Spleen (tissue), 13 donors: ENCODE measurements around the gene MIER3. TPM values are rescaled to one million over a fixed set of nuclear protein-coding genes. Genes with fewer than 3 reads are reported as not detected.

Experiments
- DNase-seq: peaks from one replicate; pipeline ENCODE4 v3.0.0-alpha.2; 2020
- H3K27ac ChIP-seq, 8 donors: fragments of 200-600 bp; sonication (generic) in 7 of 8; 1 replicate in 4 of 8; 2 replicates in 4 of 8; pipeline versions ENCODE4 v1.5.0 to v1.8.0; 2016 to 2021; ENCODE audit warnings: inconsistent platforms in 4 of 8, mild to moderate bottlenecking in 4 of 8, moderate library complexity in 1 of 8
- H3K27me3 ChIP-seq, 7 donors: fragments of 200-600 bp; sonication (generic) in 6 of 7; replicated peaks in 1 of 7; 1 replicate in 4 of 7; 2 replicates in 3 of 7; pipeline versions ENCODE4 v1.5.0 to v1.8.0; 2016 to 2021; ENCODE audit warnings: inconsistent platforms in 3 of 7, mild to moderate bottlenecking in 1 of 7
- H3K36me3 ChIP-seq, 6 donors: fragments of 200-600 bp; sonication (generic) in 5 of 6; 1 replicate in 4 of 6; 2 replicates in 2 of 6; pipeline versions ENCODE4 v1.5.0 to v1.8.0; 2016 to 2021; ENCODE audit warnings: inconsistent platforms in 2 of 6
- H3K4me1 ChIP-seq, 6 donors: fragments of 200-600 bp; sonication (generic) in 5 of 6; 1 replicate in 3 of 6; 2 replicates in 3 of 6; pipeline versions ENCODE4 v1.5.0 to v1.8.0; 2016 to 2021; ENCODE audit warnings: inconsistent platforms in 3 of 6
- H3K4me3 ChIP-seq, 8 donors: fragments of 200-600 bp; sonication (generic) in 7 of 8; 1 replicate in 4 of 8; 2 replicates in 4 of 8; pipeline versions ENCODE4 v1.5.0 to v1.8.0; 2016 to 2021; ENCODE audit warnings: inconsistent platforms in 4 of 8, mild to moderate bottlenecking in 4 of 8, moderate library complexity in 2 of 8
- H3K9me3 ChIP-seq, 8 donors: fragments of 200-600 bp; sonication (generic) in 7 of 8; 1 replicate in 4 of 8; 2 replicates in 4 of 8; pipeline versions ENCODE4 v1.5.0 to v1.8.0; 2016 to 2021; ENCODE audit warnings: inconsistent platforms in 4 of 8
- CTCF ChIP-seq, 11 experiments: fragments of 200-600 bp in 7 of 11; fragments of 450-650 bp in 4 of 11; sonication (generic) in 4 of 11; IDR thresholded peaks in 8 of 11; conservative IDR thresholded peaks in 3 of 11; 1 replicate in 7 of 11; 2 replicates in 4 of 11; pipeline versions ENCODE4 v1.4.0 to v1.8.0; 2016 to 2021; ENCODE audit warnings: antibody characterized with exemption in 11 of 11, inconsistent platforms in 4 of 11, mild to moderate bottlenecking in 1 of 11
- POLR2A ChIP-seq, 3 donors: fragments of 450-650 bp; IDR thresholded peaks; one replicate each; pipeline ENCODE4 v1.5.1; 2017; ENCODE audit warnings: antibody characterized with exemption in 3 of 3, mild to moderate bottlenecking in 1 of 3
- POLR2AphosphoS5 ChIP-seq, 3 donors: sonication (generic); formaldehyde crosslinking; IDR thresholded peaks; one replicate each; pipeline ENCODE4 v1.5.1; 2017; ENCODE audit warnings: antibody characterized with exemption in 3 of 3
- WGBS, 5 donors: extraction: QIAGEN DNeasy Blood & Tissue Kit in 3 of 5; methylation state at CpG; one replicate each; pipeline versions ENCODE4 v1.1.5 to v1.1.7; 2013 to 2018; 5-methylcytosine and 5-hydroxymethylcytosine counted together
- intact Hi-C: fragments of 100-400 bp; cut with DNase I; formaldehyde crosslinking; loops from one replicate; pipeline ENCODE4 v1.15.0; 2023; ENCODE audit warnings: low total_unique reads
- long read RNA-seq, 2 donors: transcript quantifications; one replicate each; lab custom pipeline, GENCODE V29; 2026
- polyA plus RNA-seq, 3 donors: library from polyadenylated mRNA; stranded (reverse); fragments of 200-250 nt; gene quantifications; one replicate each; pipeline ENCODE4 v1.2.1, GENCODE V29; 2013
- total RNA-seq, 7 donors: library from RNA; depleted of rRNA in 3 of 7; stranded (reverse); fragments of >200 nt in 3 of 7; fragmentation: NEBNext Ultra II Directional in 4 of 7; extraction: Animal tissue kit (Norgen Biotek cat#: 25700) in 4 of 7; gene quantifications; one replicate each; pipeline versions ENCODE4 v1.1.0 to v1.2.1, GENCODE V29; 2016 to 2021
- donor health status: healthy with polysubstance abuse.
- donor health status: DM: no; HTN: no; CAD: no; lungs with moderate emphysema.
- donor health status: DM: no; HTN: no; CAD: no.
- donor health status: Bipolar disorder and iron deficiency.
- donor health status: healthy.
- donor health status: DM: no; HTN: no; CAD: no.
- donor health status: DM: yes; HTN: yes; CAD: no.

Gene MIER3
- 10 to 100 TPM; 12.8 to 24.6 (median 18.4) TPM for total RNA-seq
- 1 to 10 TPM; 5.3 to 6.2 (median 6.0) TPM for polyA plus RNA-seq
- long read RNA-seq, donor 1 = 0 reads
- long read RNA-seq, donor 2, partial matches to known transcripts = 0 of 1 reads
- long read RNA-seq, donor 2, other reads (novel, unspliced or antisense) = 0 of 1 reads

GRCh38 chr5:56951946-56952691 lies at the start of gene MIER3:
TSS of gene MIER3 (minus strand) at chr5:56952123. CDS start at chr5:56952102, 21 bp downstream.
- Histone ChIP-seq H3K36me3 (peaks cover 0 to 12% (median 0%) of the 10 kb centered on the region in 6 donors), H3K9me3 (no peaks in the 10 kb centered on the region), H3K27me3 (peaks cover 0 to 6% (median 0%) of the 10 kb centered on the region in 7 donors), H3K4me1 (peaks cover 4 to 46% (median 25%) of the 10 kb centered on the region in 6 donors), H3K4me3 (peak within 1 kb of the TSS; percentile 80 to 97 (median 92)), H3K27ac (peak within 1 kb of the TSS; percentile 43 to 91 (median 81))
- no peak for TF ChIP-seq POLR2A (IDR thresholded peaks at IDR 0.05)
- TF ChIP-seq POLR2AphosphoS5 (IDR thresholded peaks at IDR 0.05) = peak in 2 of 3 donors; percentile 41 to 42
- DNase-seq = peak; percentile 96
- WGBS, 5 donors = 0 to 1% (median 0%) methylated on average over 23 to 89 of the region's 89 CpGs
- intact Hi-C loops = no loop called here

- TF ChIP-seq CTCF (IDR thresholded peaks at IDR 0.05 in 8 of 11, conservative IDR thresholded peaks at IDR 0.05 in 3 of 11) (no peak), POLR2A (IDR thresholded peaks at IDR 0.05) (no peak), POLR2AphosphoS5 (IDR thresholded peaks at IDR 0.05) (no peak)
- DNase-seq = no peak
- no peak overlapping the region for H3K27ac ChIP-seq
- H3K4me1 ChIP-seq = no peaks in the 10 kb centered on the region
- H3K4me3 ChIP-seq = no peak overlapping the region
- 48 to 88% (median 83%) methylated on average over 1 of the region's 1 CpG for WGBS, 5 donors
- no peaks in the 10 kb centered on the region for H3K27me3 ChIP-seq
- H3K9me3 ChIP-seq = no peaks in the 10 kb centered on the region
- H3K36me3 ChIP-seq = no peaks in the 10 kb centered on the region
- intact Hi-C loops = no loop called here
These were observed 43.7 kb upstream of the MIER3 start for GRCh38 chr5:56995596-56995995.

- Histone ChIP-seq H3K4me3 (no peak overlapping the region), H3K36me3 (no peaks in the 10 kb centered on the region), H3K27me3 (no peaks in the 10 kb centered on the region), H3K27ac (no peak overlapping the region), H3K9me3 (no peaks in the 10 kb centered on the region), H3K4me1 (no peaks in the 10 kb centered on the region)
- TF ChIP-seq CTCF (IDR thresholded peaks at IDR 0.05 in 8 of 11, conservative IDR thresholded peaks at IDR 0.05 in 3 of 11) (no peak), POLR2A (IDR thresholded peaks at IDR 0.05) (no peak), POLR2AphosphoS5 (IDR thresholded peaks at IDR 0.05) (no peak)
- intact Hi-C loops = no loop called here
- no peak for DNase-seq
- WGBS, 5 donors = 61 to 80% (median 69%) methylated on average over 2 of the region's 2 CpGs
These were observed 41.3 kb upstream of the MIER3 start for GRCh38 chr5:56993241-56993640.

DNA sequence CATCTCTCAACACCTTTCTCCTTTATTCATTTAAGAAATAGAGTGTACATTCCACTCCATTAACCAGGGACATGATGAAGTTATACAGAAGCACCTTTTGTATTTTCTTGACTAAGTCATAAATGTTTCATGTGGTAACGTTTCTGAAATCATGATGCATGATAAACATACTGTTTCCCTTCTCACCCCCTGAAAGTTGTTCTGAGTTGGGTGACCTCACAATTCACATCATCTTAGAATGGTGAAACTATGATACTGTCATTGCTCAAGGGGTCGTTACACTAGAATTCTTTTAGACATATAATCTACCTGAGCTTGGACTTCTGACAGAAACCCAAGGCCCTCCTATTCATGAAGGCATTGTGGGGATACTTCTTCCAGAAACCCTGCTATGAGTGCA lies 37.8 kb upstream of the MIER3 start:
- Histone ChIP-seq H3K36me3 (no peaks in the 10 kb centered on the region), H3K9me3 (no peaks in the 10 kb centered on the region), H3K27me3 (no peaks in the 10 kb centered on the region), H3K27ac (no peak overlapping the region), H3K4me1 (peaks cover 0 to 6% (median 0%) of the 10 kb centered on the region in 6 donors), H3K4me3 (no peak overlapping the region)
- 62 to 86% (median 71%) methylated on average over 2 of the region's 2 CpGs for WGBS, 5 donors
- no peak for DNase-seq
- no peak for TF ChIP-seq POLR2A (IDR thresholded peaks at IDR 0.05)
- TF ChIP-seq CTCF (IDR thresholded peaks at IDR 0.05 in 8 of 11, conservative IDR thresholded peaks at IDR 0.05 in 3 of 11) = no peak
- TF ChIP-seq POLR2AphosphoS5 (IDR thresholded peaks at IDR 0.05) = no peak
- intact Hi-C loops = no loop called here
